Endothelial cell of umbilical vein (primary cell): ENCODE data around the gene FMNL2. TPM values are rescaled to one million over a fixed set of nuclear protein-coding genes. Genes with fewer than 3 reads are reported as not detected.

Source experiments
- BruUV-seq: library from RNA; stranded (reverse); fragments of 400-500 nt; replicated peaks from 2 replicates; lab custom pipeline; 2021; lab: Mats Ljungman, UMichigan
- CTCF ChIA-PET: fragments of 300-600, 350-600 bp; sonication (Branson Sonifier 250); formaldehyde crosslinking; loops from one replicate; lab custom pipeline; 2021; ENCODE audit warnings: antibody characterized with exemption, inconsistent platforms; lab: Charles Lee
- POLR2A ChIA-PET: fragments of 300-600, 350-600 bp; sonication (Branson Sonifier 250); formaldehyde crosslinking; loops from one replicate; lab custom pipeline; 2021; ENCODE audit warnings: antibody characterized with exemption, inconsistent platforms; lab: Charles Lee
- DNase-seq: peaks from one replicate; pipeline ENCODE4 v3.0.0-alpha.2; 2011; ENCODE audit warnings: low read depth, low spot score
- FAIRE-seq: peaks from 2 replicates; lab custom pipeline; 2011; peaks lifted over from hg19 to GRCh38; lab: Jason Lieb, UNC
- H2AFZ ChIP-seq: 2 replicates; pipeline ENCODE4 v1.6.0; 2012; ENCODE audit warnings: low read depth, low read length, control low read depth, inconsistent platforms
- H3K27ac ChIP-seq: 2 replicates; pipeline ENCODE4 v1.5.1; 2011; ENCODE audit warnings: low read depth, mild to moderate bottlenecking, control low read depth, low read length, moderate library complexity; ENCODE audit not compliant: insufficient read depth
- H3K27me3 ChIP-seq, 2 experiments: 2 replicates each; pipeline versions ENCODE4 v1.6.0 to v1.6.1; 2011; ENCODE audit warnings: low read length in 2 of 2, mixed read lengths in 1 of 2; ENCODE audit not compliant: control insufficient read depth in 2 of 2, insufficient read depth in 2 of 2
- H3K36me3 ChIP-seq, 2 experiments: 2 replicates in 1 of 2; 3 replicates in 1 of 2; pipeline ENCODE4 v1.5.1; 2011; ENCODE audit warnings: low read length in 2 of 2, mild to moderate bottlenecking in 1 of 2, moderate library complexity in 1 of 2; ENCODE audit not compliant: control insufficient read depth in 2 of 2, insufficient read depth in 2 of 2; ENCODE audit errors: extremely low read depth in 1 of 2
- H3K4me1 ChIP-seq: 3 replicates; pipeline ENCODE4 v1.5.1; 2011; ENCODE audit warnings: mild to moderate bottlenecking, low read length; ENCODE audit not compliant: control insufficient read depth, insufficient read depth; ENCODE audit errors: extremely low read depth
- H3K4me2 ChIP-seq: 2 replicates; pipeline ENCODE4 v1.6.1; 2011; ENCODE audit warnings: low read length, control low read depth, mixed read lengths; ENCODE audit not compliant: insufficient read depth
- H3K4me3 ChIP-seq, 3 experiments: fragments of 200-600 bp in 1 of 3; sonication (generic), shearing (Covaris generic) in 1 of 3; replicated peaks in 1 of 3; 2 replicates each; pipeline ENCODE4 v1.5.1; 2011 to 2016; ENCODE audit warnings: control low read depth in 3 of 3, low read length in 3 of 3, mild to moderate bottlenecking in 2 of 3, inconsistent platforms in 1 of 3, low read depth in 1 of 3, moderate library complexity in 1 of 3; ENCODE audit not compliant: insufficient read depth in 1 of 3
- H3K79me2 ChIP-seq: 2 replicates; pipeline ENCODE4 v1.6.0; 2012; ENCODE audit warnings: low read length, inconsistent platforms; ENCODE audit not compliant: control insufficient read depth, insufficient read depth
- H3K9ac ChIP-seq: replicated peaks from 2 replicates; pipeline ENCODE3; 2011; ENCODE audit warnings: low read length, control low read depth; ENCODE audit not compliant: insufficient read depth; ENCODE audit errors: extremely low read depth
- H3K9me1 ChIP-seq: replicated peaks from 3 replicates; pipeline ENCODE4 v1.6.0; 2011; ENCODE audit warnings: mild to moderate bottlenecking, low read length; ENCODE audit not compliant: control insufficient read depth, insufficient read depth; ENCODE audit errors: extremely low read depth
- H3K9me3 ChIP-seq: replicated peaks from 2 replicates; pipeline ENCODE4 v1.5.1; 2012; ENCODE audit warnings: low read length, inconsistent platforms; ENCODE audit not compliant: control insufficient read depth, insufficient read depth
- H4K20me1 ChIP-seq: replicated peaks from 2 replicates; pipeline ENCODE3; 2011; ENCODE audit warnings: mild to moderate bottlenecking, low read length; ENCODE audit not compliant: control insufficient read depth, insufficient read depth; ENCODE audit errors: extremely low read depth
- CTCF ChIP-seq, 2 donors: IDR thresholded peaks; 1 replicate in 1 of 2; 2 replicates in 1 of 2; pipeline ENCODE4 v1.5.1; 2011; ENCODE audit warnings: low read length in 2 of 2, mild to moderate bottlenecking in 2 of 2, moderate library complexity in 2 of 2, control low read depth in 1 of 2, inconsistent platforms in 1 of 2, low read depth in 1 of 2; ENCODE audit not compliant: insufficient read depth in 1 of 2; ENCODE audit errors: extremely low read depth in 1 of 2
- EZH2 ChIP-seq: IDR thresholded peaks from 2 replicates; pipeline ENCODE4 v1.6.1; 2012; ENCODE audit warnings: borderline replicate concordance, low read depth, mild to moderate bottlenecking, moderate library complexity, low read length, inconsistent platforms; ENCODE audit not compliant: severe bottlenecking
- FOS ChIP-seq: IDR thresholded peaks from 2 replicates; pipeline ENCODE4 v1.6.1; 2011; ENCODE audit warnings: mild to moderate bottlenecking, low read length, moderate library complexity, borderline replicate concordance; ENCODE audit not compliant: insufficient read depth
- GATA2 ChIP-seq: IDR thresholded peaks from 2 replicates; pipeline ENCODE4 v1.7.0; 2011; ENCODE audit warnings: low read depth, mild to moderate bottlenecking, moderate library complexity, mixed read lengths, low read length; ENCODE audit not compliant: insufficient read length, insufficient read depth
- MYC ChIP-seq: IDR thresholded peaks from one replicate; pipeline ENCODE4 v1.6.1; 2011; ENCODE audit warnings: mild to moderate bottlenecking, low read depth, low read length
- dilution Hi-C: fragments of 300-500 bp; cut with MboI; formaldehyde crosslinking; loops from one replicate; pipeline ENCODE4 v1.15.0; 2019; ENCODE audit warnings: low sequenced_read_pairs; ENCODE audit not compliant: extremely low pct_ligation_motif_present
- intact Hi-C: fragments of 100-400 bp; cut with micrococcal nuclease; formaldehyde crosslinking; loops from one replicate; pipeline ENCODE4 v1.10.0; 2022
- polyA plus RNA-seq, 4 experiments: library from polyadenylated mRNA; depleted of rRNA in 3 of 4; stranded (reverse) in 3 of 4; unstranded in 1 of 4; fragments of >200 nt; gene quantifications; 2 replicates each; pipeline versions ENCODE4 v1.2.1 to v1.2.3, GENCODE V29; 2011 to 2012; ENCODE audit warnings: missing spikeins in 1 of 4
- total RNA-seq: library from RNA; stranded (reverse); gene quantifications from 2 replicates; pipeline ENCODE4 v1.2.3, GENCODE V29; 2021

Gene FMNL2
- total and polyA plus RNA-seq, 2 donors (not counting 3 experiments of a cell fraction or from before 2014, with no cell fraction given): 8.3 to 28.0 TPM

DNA sequence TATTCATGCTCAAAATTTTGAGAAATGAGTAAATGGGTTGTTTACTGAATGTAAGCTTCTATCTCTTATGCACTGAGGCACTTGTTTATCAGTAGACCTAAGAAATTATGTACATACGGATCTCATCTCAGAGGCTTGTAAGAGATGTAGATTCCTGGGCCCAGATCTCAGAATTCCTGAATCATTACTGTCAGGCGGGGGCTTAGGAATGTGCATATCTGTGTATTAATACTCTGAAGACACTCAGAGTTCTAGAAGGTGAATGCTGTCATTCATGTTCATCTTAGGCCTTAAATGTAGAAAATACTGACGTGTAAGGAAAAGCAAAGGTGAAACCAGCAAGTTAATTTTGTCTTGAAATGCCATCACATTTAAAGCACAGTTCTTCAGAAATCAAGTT is 169.6 kb downstream of the FMNL2 start:
- H3K4me3 ChIP-seq: no peak overlapping the region
- peaks cover 36% of the 10 kb centered on the region for H3K4me1 ChIP-seq
- FAIRE-seq (no peak), DNase-seq (no peak)
- peak overlapping the region; percentile 41 for H3K27ac ChIP-seq
- H3K9me3 ChIP-seq: no peaks in the 10 kb centered on the region
- H3K9ac ChIP-seq: no peak overlapping the region
- intact Hi-C loops (loop anchor here (1.0 to 5.0 kb wide), 3 partner anchors 21 to 327 kb away; partner anchors contain the start of gene STAM2), dilution Hi-C loops (no loop called here)
- ChIA-PET CTCF (interaction anchor here (1.5 kb wide), 1 partner anchor 11 kb away, joined by 3 read pairs; no protein-coding TSS in a partner anchor), POLR2A (no interaction called here)
- H3K36me3 ChIP-seq: no peaks in the 10 kb centered on the region
- H3K27me3 ChIP-seq: no peaks in the 10 kb centered on the region
- H3K4me2 ChIP-seq: no peak overlapping the region
- H3K9me1 ChIP-seq: no peaks in the 10 kb centered on the region
- H3K79me2 ChIP-seq: peaks cover 23% of the 10 kb centered on the region
- H2AFZ ChIP-seq: no peak overlapping the region
- no TSS peak for BruUV-seq
- no peaks in the 10 kb centered on the region for H4K20me1 ChIP-seq
- no peak for TF ChIP-seq FOS
- no peak for TF ChIP-seq EZH2
- no peak for TF ChIP-seq MYC
- TF ChIP-seq GATA2: no peak
- no peak for TF ChIP-seq CTCF (IDR thresholded peaks at IDR 0.05; ENCODE audit: extremely low read depth in 1 of 2, insufficient read depth in 1 of 2, low read depth in 1 of 2, low read length in 2 of 2)
